A549 (cell line): Measurements from ENCODE around the gene CCL15. TPM values are rescaled to one million over a fixed set of nuclear protein-coding genes. Genes with fewer than 3 reads are reported as not detected.

Experiments
- ATAC-seq, 2 experiments: fragments of 200-7000 bp in 1 of 2; fragments of >200 bp in 1 of 2; cut with Nextera tagmentation in 1 of 2; cut with Tn5 transposase in 1 of 2; 3 replicates each; pipeline versions ENCODE4 v1.8.0 to v1.9.1; 2018 to 2020; ENCODE audit warnings: mild to moderate bottlenecking in 1 of 2, moderate library complexity in 1 of 2
- CTCF ChIA-PET: fragments of 300-600 bp; sonication (Branson Sonifier 250); formaldehyde crosslinking; extraction: SDS; loops from one replicate; lab custom pipeline; 2021; ENCODE audit warnings: antibody characterized with exemption, inconsistent platforms; lab: Yijun Ruan, JAX
- POLR2A ChIA-PET: fragments of 350-600 bp; formaldehyde crosslinking; extraction: SDS; loops from one replicate; lab custom pipeline; 2021; ENCODE audit warnings: antibody characterized with exemption, inconsistent platforms; lab: Yijun Ruan, JAX
- DNase-seq, 2 experiments: peaks; one replicate each; pipeline versions ENCODE4 v3.0.0 to v3.0.0-alpha.2; 2011 to 2016; ENCODE audit warnings: low read depth in 1 of 2, low spot score in 1 of 2
- FAIRE-seq: peaks from 2 replicates; lab custom pipeline; 2011; peaks lifted over from hg19 to GRCh38; lab: Jason Lieb, UNC
- H3K27ac ChIP-seq, 2 experiments: fragments of >200 bp; sonication (Bioruptor Twin); formaldehyde crosslinking; 3 replicates each; pipeline ENCODE4 v1.5.1; 2016 to 2017
- H3K4me1 ChIP-seq: fragments of >200 bp; sonication (Bioruptor Twin); formaldehyde crosslinking; 3 replicates; pipeline ENCODE4 v1.6.1; 2016
- H3K4me2 ChIP-seq: fragments of >200 bp; sonication (Bioruptor Twin); formaldehyde crosslinking; 3 replicates; pipeline ENCODE4 v1.6.1; 2016
- H3K4me3 ChIP-seq: fragments of >200 bp; sonication (Bioruptor Twin); formaldehyde crosslinking; 3 replicates; pipeline ENCODE4 v1.5.1; 2016
- H3K9me3 ChIP-seq: fragments of >200 bp; sonication (Bioruptor Twin); formaldehyde crosslinking; 3 replicates; pipeline ENCODE4 v1.6.1; 2016
- BHLHE40 ChIP-seq: IDR thresholded peaks from 2 replicates; pipeline ENCODE4 v1.6.1; 2012; ENCODE audit warnings: low read depth, low read length, inconsistent platforms
- CBX2 ChIP-seq: fragments of 200-600 bp; sonication (generic); IDR thresholded peaks from 2 replicates; pipeline ENCODE4 v1.6.1; 2016; ENCODE audit warnings: low read depth, mild to moderate bottlenecking, borderline replicate concordance
- CEBPB ChIP-seq, 2 experiments: fragments of >200 bp in 1 of 2; sonication (Bioruptor Twin) in 1 of 2; formaldehyde crosslinking in 1 of 2; IDR thresholded peaks; 2 replicates each; pipeline ENCODE4 v1.6.1; 2012 to 2016
- CHD2 ChIP-seq: fragments of 150-350 bp; IDR thresholded peaks from 2 replicates; pipeline ENCODE4 v1.6.1; 2014; ENCODE audit warnings: low read length; ENCODE audit not compliant: partially characterized antibody
- EP300 ChIP-seq, 2 experiments: fragments of >200 bp; sonication (Bioruptor Twin); formaldehyde crosslinking; IDR thresholded peaks; 2 replicates in 1 of 2; 3 replicates in 1 of 2; pipeline ENCODE4 v1.6.1; 2016 to 2017
- FOSB ChIP-seq: fragments of 250-450 bp; sonication (Bioruptor Pico); IDR thresholded peaks from 2 replicates; pipeline ENCODE4 v1.5.0; 2020; ENCODE audit warnings: mild to moderate bottlenecking, moderate library complexity
- FOXS1 ChIP-seq: fragments of 250-450 bp; sonication (Bioruptor Pico); IDR thresholded peaks from 2 replicates; pipeline ENCODE4 v1.5.0; 2020; ENCODE audit warnings: mild to moderate bottlenecking, moderate library complexity
- GATA3 ChIP-seq: IDR thresholded peaks from 2 replicates; pipeline ENCODE4 v1.6.1; 2012; ENCODE audit warnings: borderline replicate concordance
- HOXB13 ChIP-seq: fragments of 250-450 bp; sonication (Bioruptor Pico); IDR thresholded peaks from 2 replicates; pipeline ENCODE4 v1.5.0; 2020; ENCODE audit warnings: low read depth, mild to moderate bottlenecking, moderate library complexity
- HOXB5 ChIP-seq: fragments of 250-450 bp; sonication (Bioruptor Pico); IDR thresholded peaks from 2 replicates; pipeline ENCODE4 v1.5.0; 2020; ENCODE audit warnings: mild to moderate bottlenecking, moderate library complexity
- JUNB ChIP-seq: fragments of >200 bp; sonication (Bioruptor Twin); formaldehyde crosslinking; IDR thresholded peaks from 2 replicates; pipeline ENCODE4 v1.6.1; 2016
- KDM1A ChIP-seq: fragments of 200-600 bp; sonication (generic); IDR thresholded peaks from 2 replicates; pipeline ENCODE4 v1.6.1; 2016; ENCODE audit warnings: low read depth, mild to moderate bottlenecking
- MYC ChIP-seq: IDR thresholded peaks from 2 replicates; pipeline ENCODE4 v1.6.1; 2012; ENCODE audit warnings: mild to moderate bottlenecking, inconsistent platforms, low read length, improper control_type of control experiment, borderline replicate concordance
- RAD21 ChIP-seq, 2 experiments: fragments of >200 bp in 1 of 2; sonication (Bioruptor Twin) in 1 of 2; formaldehyde crosslinking in 1 of 2; IDR thresholded peaks in 1 of 2; conservative IDR thresholded peaks in 1 of 2; 2 replicates in 1 of 2; 3 replicates in 1 of 2; pipeline ENCODE4 v1.6.1; 2012 to 2018; ENCODE audit warnings: inconsistent platforms in 1 of 2
- RARB ChIP-seq: fragments of 250-450 bp; sonication (Bioruptor Pico); IDR thresholded peaks from 2 replicates; pipeline ENCODE4 v1.8.0; 2021; ENCODE audit warnings: mild to moderate bottlenecking, moderate library complexity
- SMC3 ChIP-seq: fragments of >200 bp; sonication (Bioruptor Twin); formaldehyde crosslinking; IDR thresholded peaks from 3 replicates; pipeline ENCODE4 v1.6.1; 2018; ENCODE audit warnings: inconsistent platforms
- ZFP36 ChIP-seq: fragments of 450-650 bp; IDR thresholded peaks from 2 replicates; pipeline ENCODE4 v1.6.1; 2014; ENCODE audit warnings: borderline replicate concordance; ENCODE audit not compliant: partially characterized antibody
- ZNF302 ChIP-seq: fragments of 250-450 bp; sonication (Bioruptor Pico); IDR thresholded peaks from 2 replicates; pipeline ENCODE4 v1.9.0; 2021; ENCODE audit warnings: inconsistent platforms, mild to moderate bottlenecking, moderate library complexity
- WGBS: methylation state at CpG from one replicate; pipeline ENCODE4 v1.1.6; 2017; ENCODE audit errors: missing lambda C conversion rate; 5-methylcytosine and 5-hydroxymethylcytosine counted together
- polyA plus RNA-seq, 4 experiments: library from polyadenylated mRNA; depleted of rRNA in 3 of 4; stranded (reverse); fragments of >200 nt; fragmentation: RNase III in 1 of 4; extraction: RNeasy Plus Mini Kit Qiagen cat#74134 plus additional on column Dnase treatment in 1 of 4; gene quantifications; 2 replicates in 3 of 4; 3 replicates in 1 of 4; pipeline ENCODE4 v1.2.3, GENCODE V29; 2011 to 2017
- TF ChIP-seq, protein P1 (sequence below): fragments of 150-350 bp; IDR thresholded peaks from 2 replicates; pipeline ENCODE4 v1.6.1; 2014; ENCODE audit warnings: low read depth, mild to moderate bottlenecking, low read length
- TF ChIP-seq, protein P2 (sequence below): fragments of >200 bp; sonication (Bioruptor Twin); formaldehyde crosslinking; IDR thresholded peaks from 3 replicates; pipeline ENCODE4 v1.5.1; 2016

The CCL15 gene
- polyA plus RNA-seq, 2 of the 4 experiments (the other 2 are of a cell fraction), result 0.10 TPM; not detected in 1

DNA sequence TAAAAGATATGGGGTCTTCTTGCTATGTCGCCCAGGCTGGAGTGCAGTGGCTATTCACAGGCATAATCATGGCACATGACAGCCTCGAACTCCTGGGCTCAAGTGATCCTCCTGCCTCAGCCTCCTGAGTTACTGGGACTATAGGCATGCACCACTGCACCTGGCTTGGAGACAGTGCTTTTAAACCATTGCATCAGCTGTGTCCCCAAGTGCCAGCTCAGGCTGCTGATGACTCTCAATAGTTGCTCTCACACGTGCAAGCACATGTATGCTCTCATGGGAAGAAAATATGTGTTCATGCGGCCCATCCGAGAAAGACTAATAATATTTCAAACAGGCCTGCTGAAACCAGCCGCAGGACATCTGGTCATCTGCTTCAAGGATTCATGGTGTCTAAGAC is 28.8 kb downstream of the CCL15 start:
- TF ChIP-seq CBX2 (no peak), CHD2 (no peak), MYC (no peak), HOXB13 (CRISPR knock-in tag) (no peak), ZFP36 (no peak), BHLHE40 (no peak), CEBPB (IDR thresholded peaks at IDR 0.05) (no peak), HOXB5 (CRISPR knock-in tag) (no peak), ZNF302 (CRISPR knock-in tag) (no peak), JUNB (no peak), FOSB (no peak), EP300 (IDR thresholded peaks at IDR 0.05) (no peak), FOXS1 (CRISPR knock-in tag) (no peak), GATA3 (no peak)
- TF ChIP-seq, protein P1, sequence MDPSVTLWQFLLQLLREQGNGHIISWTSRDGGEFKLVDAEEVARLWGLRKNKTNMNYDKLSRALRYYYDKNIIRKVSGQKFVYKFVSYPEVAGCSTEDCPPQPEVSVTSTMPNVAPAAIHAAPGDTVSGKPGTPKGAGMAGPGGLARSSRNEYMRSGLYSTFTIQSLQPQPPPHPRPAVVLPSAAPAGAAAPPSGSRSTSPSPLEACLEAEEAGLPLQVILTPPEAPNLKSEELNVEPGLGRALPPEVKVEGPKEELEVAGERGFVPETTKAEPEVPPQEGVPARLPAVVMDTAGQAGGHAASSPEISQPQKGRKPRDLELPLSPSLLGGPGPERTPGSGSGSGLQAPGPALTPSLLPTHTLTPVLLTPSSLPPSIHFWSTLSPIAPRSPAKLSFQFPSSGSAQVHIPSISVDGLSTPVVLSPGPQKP, result no peak
- CTCF ChIA-PET, result interaction anchor here (1.5 to 12.1 kb wide), 6 partner anchors 9 to 511 kb away, joined by 3 to 271 read pairs (median 6); partner anchors contain the start of gene CCL16

DNA sequence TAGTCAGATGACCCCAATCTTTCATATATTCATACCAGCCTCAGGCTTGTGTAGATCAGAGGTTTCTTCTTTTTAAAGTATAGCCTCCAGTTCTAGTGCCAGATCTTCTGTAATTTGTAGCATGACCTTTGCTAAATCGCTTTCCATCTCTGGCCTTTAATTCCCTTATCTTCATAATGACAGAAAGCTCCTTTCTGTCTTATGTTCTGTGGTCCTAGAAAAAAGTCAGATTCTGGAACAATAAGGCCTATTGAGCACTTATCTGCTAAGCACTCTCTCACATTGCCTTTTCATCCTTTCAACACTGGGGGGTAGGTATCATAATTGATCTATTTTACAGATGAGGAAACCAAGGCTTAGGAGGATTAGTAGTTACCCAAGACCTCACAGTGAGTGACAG is 29.3 kb downstream of the CCL15 start:
- TF ChIP-seq RARB (CRISPR knock-in tag) (no peak), SMC3 (no peak), KDM1A (no peak)
- POLR2A ChIA-PET, result no interaction called here
- Histone ChIP-seq H3K9me3 (no peaks in the 10 kb centered on the region), H3K27ac (no peak overlapping the region), H3K4me2 (no peak overlapping the region), H3K4me3 (no peak overlapping the region), H3K4me1 (peaks cover 9% of the 10 kb centered on the region; the same call in 1 of the 3 replicates)
- DNase-seq (no peak), ATAC-seq (no peak), FAIRE-seq (no peak)
- CTCF ChIA-PET, result interaction anchor here (1.5 to 12.1 kb wide), 6 partner anchors 10 to 511 kb away, joined by 3 to 271 read pairs (median 7); partner anchors contain the start of gene CCL16
- WGBS, result 78% methylated on average over 1 of the region's 1 CpG

More for the DNA sequence above, 28.8 kb downstream of the CCL15 start:
- no peaks in the 10 kb centered on the region for H3K9me3 ChIP-seq
- no peak overlapping the region for H3K4me3 ChIP-seq
- WGBS, result 68% methylated on average over 6 of the region's 6 CpGs
- H3K27ac ChIP-seq, result no peak overlapping the region
- POLR2A ChIA-PET, result no interaction called here
- H3K4me1 ChIP-seq, result peaks cover 9% of the 10 kb centered on the region; the same call in 1 of the 3 replicates
- DNase-seq (no peak), FAIRE-seq (no peak), ATAC-seq (no peak)
- H3K4me2 ChIP-seq, result no peak overlapping the region

DNA sequence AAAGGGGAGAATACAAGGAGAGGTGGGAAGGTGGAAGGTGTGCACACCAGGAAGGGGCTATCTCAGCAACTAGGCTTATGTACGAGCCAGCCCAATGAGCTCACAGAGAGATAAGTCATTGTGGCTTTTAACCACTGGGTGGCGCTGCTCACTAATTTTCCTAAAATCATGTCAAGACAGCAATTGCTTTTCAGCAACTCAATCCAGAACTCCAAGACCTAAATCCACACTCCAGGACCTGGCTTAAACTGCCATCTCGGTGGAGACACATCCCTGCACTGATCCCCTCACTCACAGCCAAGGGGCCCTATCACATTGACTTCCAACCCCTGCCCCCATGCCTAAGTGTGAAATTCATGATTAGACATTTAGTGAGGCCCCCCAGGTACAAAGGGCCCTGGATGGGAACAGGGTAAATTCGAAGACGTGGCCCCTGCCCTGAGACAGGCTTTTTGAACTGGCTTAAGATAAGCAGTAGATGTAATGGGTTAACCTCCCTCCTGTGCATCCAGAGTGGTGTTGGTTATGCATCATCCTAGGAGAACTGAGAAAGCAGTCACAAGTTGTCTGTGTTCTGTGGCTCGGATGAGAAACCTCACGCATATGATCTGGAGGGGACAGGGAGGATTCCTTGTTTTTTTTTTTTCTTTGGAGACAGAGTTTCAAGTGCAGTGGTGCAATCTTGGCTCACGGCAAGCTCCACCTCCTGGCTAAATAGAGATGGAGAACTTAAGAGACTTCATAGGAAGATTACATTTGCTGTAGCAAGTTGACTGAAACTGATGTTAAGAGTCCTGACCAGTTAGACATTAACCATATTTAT is 31.6 kb downstream of the CCL15 start:
- TF ChIP-seq EP300 (IDR thresholded peaks at IDR 0.05) (no peak), SMC3 (peak; percentile 82), RAD21 (conservative IDR thresholded peaks at IDR 0.05 in 1 of 2, IDR thresholded peaks at IDR 0.05 in 1 of 2) (peak; percentile 96)
- TF ChIP-seq, protein P2, sequence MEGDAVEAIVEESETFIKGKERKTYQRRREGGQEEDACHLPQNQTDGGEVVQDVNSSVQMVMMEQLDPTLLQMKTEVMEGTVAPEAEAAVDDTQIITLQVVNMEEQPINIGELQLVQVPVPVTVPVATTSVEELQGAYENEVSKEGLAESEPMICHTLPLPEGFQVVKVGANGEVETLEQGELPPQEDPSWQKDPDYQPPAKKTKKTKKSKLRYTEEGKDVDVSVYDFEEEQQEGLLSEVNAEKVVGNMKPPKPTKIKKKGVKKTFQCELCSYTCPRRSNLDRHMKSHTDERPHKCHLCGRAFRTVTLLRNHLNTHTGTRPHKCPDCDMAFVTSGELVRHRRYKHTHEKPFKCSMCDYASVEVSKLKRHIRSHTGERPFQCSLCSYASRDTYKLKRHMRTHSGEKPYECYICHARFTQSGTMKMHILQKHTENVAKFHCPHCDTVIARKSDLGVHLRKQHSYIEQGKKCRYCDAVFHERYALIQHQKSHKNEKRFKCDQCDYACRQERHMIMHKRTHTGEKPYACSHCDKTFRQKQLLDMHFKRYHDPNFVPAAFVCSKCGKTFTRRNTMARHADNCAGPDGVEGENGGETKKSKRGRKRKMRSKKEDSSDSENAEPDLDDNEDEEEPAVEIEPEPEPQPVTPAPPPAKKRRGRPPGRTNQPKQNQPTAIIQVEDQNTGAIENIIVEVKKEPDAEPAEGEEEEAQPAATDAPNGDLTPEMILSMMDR, result peak; percentile 93
- Histone ChIP-seq H3K4me2 (no peak overlapping the region), H3K27ac (no peak overlapping the region), H3K4me1 (peaks cover 9% of the 10 kb centered on the region; the same call in 1 of the 3 replicates), H3K9me3 (no peaks in the 10 kb centered on the region), H3K4me3 (no peak overlapping the region)
- FAIRE-seq (no peak), ATAC-seq (peak; percentile 83 to 93), DNase-seq (peak; percentile 69 to 84)
- WGBS, result 36% methylated on average over 8 of the region's 8 CpGs
- ChIA-PET CTCF (interaction anchor here (0.6 to 12.1 kb wide), 68 partner anchors 10 to 1253 kb away, joined by 3 to 271 read pairs (median 4); partner anchors contain the start of genes CCL14, CCL16, MYO19 and PIGW), POLR2A (interaction anchor here (0.6 to 1.0 kb wide), 3 partner anchors 177 to 516 kb away, joined by 3 to 6 read pairs (median 6); partner anchors contain the start of gene ZNHIT3)
